Lung (tissue), 12 donors: ENCODE data around the gene ZNF532. TPM values are rescaled to one million over a fixed set of nuclear protein-coding genes. Genes with fewer than 3 reads are reported as not detected.

Source experiments
- ATAC-seq: fragments of 200-7000 bp; cut with Tn5 transposase; one replicate; pipeline ENCODE4 v1.9.1; 2020; ENCODE audit warnings: moderate number of reproducible peaks; ENCODE audit not compliant: insufficient read depth, low FRiP score
- DNase-seq, 3 donors: peaks; one replicate each; pipeline ENCODE4 v3.0.0-alpha.2; 2013 to 2017
- H3K27ac ChIP-seq, 2 donors: one replicate each; pipeline ENCODE4 v1.5.1; 2013; ENCODE audit warnings: mild to moderate bottlenecking in 2 of 2, moderate library complexity in 2 of 2, control low read depth in 1 of 2, inconsistent platforms in 1 of 2, low read depth in 1 of 2, low read length in 1 of 2
- H3K27me3 ChIP-seq, 3 donors: one replicate each; pipeline ENCODE4 v1.5.1; 2013; ENCODE audit warnings: low read length in 2 of 3; ENCODE audit not compliant: control insufficient read depth in 3 of 3, insufficient read depth in 3 of 3
- H3K36me3 ChIP-seq, 4 donors: one replicate each; pipeline ENCODE4 v1.5.1; 2013; ENCODE audit warnings: low read length in 4 of 4, mild to moderate bottlenecking in 1 of 4, moderate library complexity in 1 of 4; ENCODE audit not compliant: control insufficient read depth in 4 of 4, insufficient read depth in 4 of 4
- H3K4me1 ChIP-seq, 5 donors: one replicate each; pipeline ENCODE4 v1.5.1; 2013; ENCODE audit warnings: low read length in 5 of 5, mild to moderate bottlenecking in 2 of 5, moderate library complexity in 1 of 5; ENCODE audit not compliant: control insufficient read depth in 5 of 5, insufficient read depth in 5 of 5
- H3K4me3 ChIP-seq: one replicate; pipeline ENCODE4 v1.5.1; 2013; ENCODE audit warnings: mild to moderate bottlenecking, control low read depth, moderate library complexity
- H3K9ac ChIP-seq, 2 donors: one replicate each; pipeline ENCODE4 v1.5.1; 2013; ENCODE audit warnings: low read length in 2 of 2, control low read depth in 1 of 2; ENCODE audit not compliant: insufficient read depth in 1 of 2
- H3K9me3 ChIP-seq, 4 donors: one replicate each; pipeline ENCODE4 v1.5.1; 2013; ENCODE audit warnings: low read length in 3 of 4, mild to moderate bottlenecking in 1 of 4, moderate library complexity in 1 of 4; ENCODE audit not compliant: control insufficient read depth in 4 of 4, insufficient read depth in 3 of 4
- WGBS, 2 donors: extraction: QIAGEN DNeasy Blood & Tissue Kit; methylation state at CpG; one replicate each; pipeline ENCODE4 v1.1.7; 2013; 5-methylcytosine and 5-hydroxymethylcytosine counted together
- polyA plus RNA-seq, 2 donors: library from polyadenylated mRNA; stranded (reverse); fragments of 200-250 nt; gene quantifications; one replicate each; pipeline ENCODE4 v1.2.1, GENCODE V29; 2013
- total RNA-seq, 2 donors: library from RNA; depleted of rRNA in 1 of 2; stranded (reverse); fragments of >200 nt in 1 of 2; gene quantifications; one replicate each; pipeline ENCODE4 v1.2.1, GENCODE V29; 2014 to 2021
- TF ChIP-seq, protein P1 (sequence below): IDR thresholded peaks from 2 replicates; pipeline ENCODE4 v1.5.1; 2012; ENCODE audit warnings: mild to moderate bottlenecking; ENCODE audit errors: control extremely low read depth, extremely low read depth
- donor health status: control.
- donor health status: control.
- donor health status: Bipolar disorder and iron deficiency.
- donor health status: healthy.
- donor health status: DM: yes; HTN: yes; CAD: no.

Gene ZNF532
- total and polyA plus RNA-seq, 4 donors: 12.3 to 128 (median 38.6) TPM

DNA sequence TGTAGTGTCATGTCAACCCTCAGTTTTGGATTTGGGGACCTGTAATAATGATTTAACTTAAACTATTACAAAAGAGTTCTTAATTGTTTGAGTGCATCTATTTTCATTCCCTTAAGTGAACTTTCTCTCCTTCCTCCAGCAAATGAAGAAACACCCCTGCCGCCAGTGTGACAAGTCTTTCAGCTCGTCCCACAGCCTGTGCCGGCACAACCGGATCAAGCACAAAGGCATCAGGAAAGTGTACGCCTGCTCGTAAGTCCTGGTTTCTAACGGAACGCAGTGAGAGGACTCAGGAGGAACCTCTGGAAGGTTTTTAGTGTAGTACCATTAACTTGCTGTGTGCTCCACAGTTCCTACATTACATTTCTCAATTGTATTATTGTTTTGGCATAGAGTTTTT lies 114.2 kb downstream of the ZNF532 start:
- Histone ChIP-seq H3K27me3 (no peaks in the 10 kb centered on the region), H3K9ac (no peak overlapping the region), H3K27ac (no peak overlapping the region), H3K36me3 (peaks cover 18 to 39% (median 23%) of the 10 kb centered on the region in 4 donors), H3K9me3 (no peaks in the 10 kb centered on the region), H3K4me1 (peaks cover 0 to 2% (median 0%) of the 10 kb centered on the region in 5 donors), H3K4me3 (no peak overlapping the region)
- TF ChIP-seq, protein P1, sequence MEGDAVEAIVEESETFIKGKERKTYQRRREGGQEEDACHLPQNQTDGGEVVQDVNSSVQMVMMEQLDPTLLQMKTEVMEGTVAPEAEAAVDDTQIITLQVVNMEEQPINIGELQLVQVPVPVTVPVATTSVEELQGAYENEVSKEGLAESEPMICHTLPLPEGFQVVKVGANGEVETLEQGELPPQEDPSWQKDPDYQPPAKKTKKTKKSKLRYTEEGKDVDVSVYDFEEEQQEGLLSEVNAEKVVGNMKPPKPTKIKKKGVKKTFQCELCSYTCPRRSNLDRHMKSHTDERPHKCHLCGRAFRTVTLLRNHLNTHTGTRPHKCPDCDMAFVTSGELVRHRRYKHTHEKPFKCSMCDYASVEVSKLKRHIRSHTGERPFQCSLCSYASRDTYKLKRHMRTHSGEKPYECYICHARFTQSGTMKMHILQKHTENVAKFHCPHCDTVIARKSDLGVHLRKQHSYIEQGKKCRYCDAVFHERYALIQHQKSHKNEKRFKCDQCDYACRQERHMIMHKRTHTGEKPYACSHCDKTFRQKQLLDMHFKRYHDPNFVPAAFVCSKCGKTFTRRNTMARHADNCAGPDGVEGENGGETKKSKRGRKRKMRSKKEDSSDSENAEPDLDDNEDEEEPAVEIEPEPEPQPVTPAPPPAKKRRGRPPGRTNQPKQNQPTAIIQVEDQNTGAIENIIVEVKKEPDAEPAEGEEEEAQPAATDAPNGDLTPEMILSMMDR: no peak
- WGBS, 2 donors: 97 to 98% methylated on average over 8 of the region's 8 CpGs
- no peak for ATAC-seq
- no peak for DNase-seq

DNA sequence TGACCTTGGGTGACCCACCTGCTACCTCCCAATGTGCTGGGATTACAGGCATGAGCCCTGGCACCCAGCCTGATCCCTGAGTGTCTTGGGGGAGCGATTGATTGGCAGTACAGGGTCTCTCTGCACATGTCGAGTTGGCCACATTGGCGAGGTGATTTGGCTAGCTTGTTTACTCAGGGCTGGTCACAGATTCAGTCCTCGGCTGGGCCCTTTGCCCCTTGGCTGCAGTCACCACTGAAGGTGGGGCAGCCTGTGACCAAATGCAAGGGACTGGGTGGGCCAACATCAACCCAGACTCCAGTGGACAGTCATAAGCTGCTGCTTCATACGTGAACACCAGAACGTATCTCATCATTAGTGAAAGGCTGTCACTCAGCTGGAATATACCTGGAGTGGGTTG lies 114.9 kb downstream of the ZNF532 start:
- no peak overlapping the region for H3K9ac ChIP-seq
- H3K27me3 ChIP-seq: no peaks in the 10 kb centered on the region
- peaks cover 0 to 2% (median 0%) of the 10 kb centered on the region in 5 donors for H3K4me1 ChIP-seq
- DNase-seq: no peak
- WGBS, 2 donors: 92 to 98% methylated on average over 6 of the region's 6 CpGs
- no peak overlapping the region for H3K27ac ChIP-seq
- H3K9me3 ChIP-seq: no peaks in the 10 kb centered on the region
- H3K36me3 ChIP-seq: peaks cover 18 to 39% (median 23%) of the 10 kb centered on the region in 4 donors
- TF ChIP-seq, protein P1: no peak
- no peak for ATAC-seq
- H3K4me3 ChIP-seq: no peak overlapping the region

DNA sequence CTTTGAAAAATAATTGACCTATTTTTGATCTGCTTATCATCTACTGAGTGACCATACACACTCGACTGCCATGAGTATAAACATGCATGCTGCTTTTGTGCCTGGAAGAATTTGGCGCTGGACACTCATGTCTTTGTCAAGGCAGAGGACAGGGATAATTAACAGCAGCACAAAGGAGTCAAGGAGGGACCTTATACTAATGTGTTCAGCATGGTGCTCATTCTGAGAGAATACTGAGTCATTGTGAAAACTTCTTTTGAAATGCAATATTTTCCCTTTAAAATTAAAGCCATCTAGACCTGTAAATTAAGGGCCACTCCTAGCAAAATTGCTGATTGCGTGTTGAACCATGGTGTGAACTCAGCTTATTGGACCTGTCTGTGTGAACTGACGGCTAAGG lies 116.3 kb downstream of the ZNF532 start:
- H3K9me3 ChIP-seq: no peaks in the 10 kb centered on the region
- no peaks in the 10 kb centered on the region for H3K27me3 ChIP-seq
- ATAC-seq: no peak
- H3K4me3 ChIP-seq: no peak overlapping the region
- TF ChIP-seq, protein P1: no peak
- H3K9ac ChIP-seq: no peak overlapping the region
- peaks cover 18 to 39% (median 23%) of the 10 kb centered on the region in 4 donors for H3K36me3 ChIP-seq
- no peak overlapping the region for H3K27ac ChIP-seq
- no peaks in the 10 kb centered on the region for H3K4me1 ChIP-seq
- DNase-seq: no peak
- 90 to 93% methylated on average over 4 of the region's 4 CpGs for WGBS, 2 donors
